H4 (cell line): ENCODE results near the gene TMEM243. TPM values are rescaled to one million over a fixed set of nuclear protein-coding genes. Genes with fewer than 3 reads are reported as not detected.
A peak's percentile ranks its signal among the peaks of the same experiment; 100 is the strongest.
"Not testable (repeated sequence)": the region's sequence is repeated elsewhere in the genome, so short reads cannot be mapped to it uniquely, and the experiment has no call there.

Experiments used
- DNase-seq: peaks from one replicate; pipeline ENCODE4 v3.0.0-alpha.2; 2015; ENCODE audit warnings: low spot score
- total RNA-seq: library from RNA; depleted of rRNA; stranded (reverse); fragments of >200 nt; shearing (Covaris generic); gene quantifications from 2 replicates; pipeline ENCODE4 v1.2.3, GENCODE V29; 2014; rRNA removed

Gene TMEM243
- total RNA-seq: 61.7 and 73.9 TPM in 2 replicates

- peak; percentile 68 for DNase-seq
Measured at GRCh38 chr7:87219545-87220025, at the start of gene TMEM243. TSS of gene TMEM243 (minus strand) at chr7:87219732. CDS start at chr7:87219503, 229 bp downstream.

- no peak for DNase-seq
Measured at GRCh38 chr7:87267239-87267900, 47.8 kb upstream of the TMEM243 start.

- DNase-seq: no peak
Measured at GRCh38 chr7:87263537-87263936, 44.0 kb upstream of the TMEM243 start.

GRCh38 chr7:87253589-87254087, 34.1 kb upstream of the TMEM243 start:
- no peak for DNase-seq

GRCh38 chr7:87245671-87246070, 26.1 kb upstream of the TMEM243 start:
- not testable (repeated sequence) for DNase-seq

GRCh38 chr7:87238464-87239051, 19.0 kb upstream of the TMEM243 start:
- DNase-seq: not testable (repeated sequence)

GRCh38 chr7:87234949-87235348, 15.4 kb upstream of the TMEM243 start:
- DNase-seq: no peak

- DNase-seq: no peak
Measured at GRCh38 chr7:87231711-87232110, 12.2 kb upstream of the TMEM243 start.

GRCh38 chr7:87231258-87231657, 11.7 kb upstream of the TMEM243 start:
- peak; percentile 55 for DNase-seq

GRCh38 chr7:87226495-87226894, 7.0 kb upstream of the TMEM243 start:
- no peak for DNase-seq

GRCh38 chr7:87225696-87226095, 6.2 kb upstream of the TMEM243 start:
- DNase-seq: no peak

- no peak for DNase-seq
Measured at GRCh38 chr7:87223666-87224065, 4.1 kb upstream of the TMEM243 start.

- DNase-seq: no peak
Measured at GRCh38 chr7:87220734-87221215, 1.2 kb upstream of the TMEM243 start.

- DNase-seq: peak; percentile 77
Measured at GRCh38 chr7:87220026-87220733, 648 bp upstream of the TMEM243 start.

GRCh38 chr7:87218796-87219544, 562 bp downstream of the TMEM243 start:
- peak; percentile 42 for DNase-seq

GRCh38 chr7:87217983-87218653, 1.4 kb downstream of the TMEM243 start:
- DNase-seq: no peak

- DNase-seq: no peak
Measured at GRCh38 chr7:87216701-87217508, 2.6 kb downstream of the TMEM243 start.

GRCh38 chr7:87215046-87215445, 4.5 kb downstream of the TMEM243 start:
- DNase-seq: no peak

GRCh38 chr7:87213811-87214210, 5.7 kb downstream of the TMEM243 start:
- DNase-seq: no peak

- no peak for DNase-seq
Measured at GRCh38 chr7:87213252-87213651, 6.3 kb downstream of the TMEM243 start.
